Skeletal muscle cell (primary cell): ENCODE results near the gene P2RY13.

Source experiments
- DNase-seq: peaks from one replicate; pipeline ENCODE4 v3.0.0-alpha.2; 2010; ENCODE audit warnings: low read depth
- H3K4me3 ChIP-seq: 2 replicates; pipeline ENCODE4 v1.5.1; 2011; ENCODE audit warnings: low read depth, mild to moderate bottlenecking, control low read depth, low read length, moderate library complexity

Gene P2RY13

GRCh38 chr3:151329363-151329762, at the start of gene P2RY13:
P2RY13 (minus strand) TSS chr3:151329549; CDS start chr3:151329528, 21 bp downstream.
- H3K4me3 ChIP-seq: no peak within 1 kb of the TSS
- no peak for DNase-seq

DNA sequence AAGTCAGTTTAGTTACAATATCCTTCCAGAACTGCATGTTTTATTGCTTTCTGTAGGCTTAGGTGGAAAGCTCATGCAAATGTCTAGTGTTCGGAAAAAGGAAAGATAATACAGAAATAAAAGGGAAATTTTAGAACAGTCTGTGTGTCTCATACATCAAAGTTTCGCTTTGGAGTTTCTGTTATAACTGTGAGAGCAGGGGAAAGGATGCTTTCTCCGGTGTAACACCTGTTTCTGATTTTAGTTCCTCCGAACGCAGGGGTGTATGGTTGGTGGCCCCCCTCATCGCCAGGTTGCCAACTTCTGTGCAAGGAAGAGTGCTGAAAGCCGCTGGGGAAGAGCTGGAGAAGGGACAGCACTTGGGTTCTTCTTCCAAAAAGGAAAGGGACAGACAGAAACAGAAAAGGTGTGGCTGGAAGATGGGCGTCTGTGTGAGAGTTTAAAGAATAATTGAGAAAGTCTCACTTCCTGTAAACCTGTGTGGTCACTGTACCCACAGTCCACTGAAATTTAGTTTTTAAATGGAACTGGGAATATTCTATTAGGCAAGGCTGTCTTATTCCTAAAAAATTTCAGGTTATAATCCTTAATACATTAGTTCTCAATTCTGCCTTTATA, 48.5 kb upstream of the P2RY13 start:
- no peak for DNase-seq
- no peak overlapping the region for H3K4me3 ChIP-seq

DNA sequence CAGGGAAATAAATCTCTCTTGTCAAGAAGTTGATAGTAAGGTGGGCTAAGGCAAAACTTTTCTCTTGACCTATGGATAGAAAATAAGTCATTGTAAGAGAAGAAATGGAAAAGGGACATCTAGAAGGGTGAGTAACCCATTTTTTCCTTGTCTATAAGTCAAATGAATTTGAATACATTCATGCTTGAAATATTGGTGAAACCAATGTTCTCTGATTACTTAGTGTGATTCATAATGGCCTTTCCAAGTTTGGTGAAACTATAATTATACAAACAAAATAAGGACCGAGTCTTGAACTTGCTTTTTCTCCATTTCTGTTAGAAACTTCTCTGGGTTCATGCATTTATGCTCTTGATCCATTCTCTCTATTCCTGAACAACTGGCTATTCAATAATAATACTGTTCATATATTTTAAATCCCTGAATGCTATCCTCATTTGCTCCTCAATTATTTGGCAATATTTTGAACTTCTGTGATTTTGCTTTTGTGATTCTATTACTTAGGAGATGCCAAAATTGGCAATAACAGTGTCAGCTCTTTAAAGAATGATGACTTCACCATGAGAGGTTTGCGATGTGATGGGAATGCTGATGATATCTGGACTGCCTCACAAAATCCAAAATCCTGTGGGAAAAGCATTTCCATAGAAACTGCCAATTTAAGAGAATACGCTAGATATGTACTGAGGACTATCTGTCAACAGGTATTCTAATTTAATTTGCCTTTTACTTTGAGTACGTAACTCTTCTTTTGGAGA, 42.9 kb upstream of the P2RY13 start:
- DNase-seq: no peak
- no peak overlapping the region for H3K4me3 ChIP-seq

DNA sequence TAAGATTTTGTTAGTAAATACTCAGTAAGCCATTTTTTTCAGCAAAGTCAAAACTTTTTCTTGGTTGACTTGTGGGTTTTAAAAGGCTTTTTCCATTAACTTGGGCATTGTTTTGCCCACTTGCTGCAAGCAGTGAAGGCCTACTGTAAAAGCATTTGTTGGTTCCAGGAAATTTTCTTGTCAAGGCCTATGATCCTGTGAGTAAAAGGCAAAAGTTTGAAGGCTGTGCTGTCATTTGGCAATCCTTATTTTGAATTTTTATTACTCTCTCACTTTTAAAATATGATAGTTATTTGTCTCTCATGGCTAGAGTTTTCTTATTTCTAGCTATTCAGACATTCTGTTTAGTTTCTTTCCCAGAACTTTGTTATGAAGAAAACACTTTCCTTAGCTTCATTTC, 42.2 kb upstream of the P2RY13 start:
- DNase-seq: no peak
- no peak overlapping the region for H3K4me3 ChIP-seq

DNA sequence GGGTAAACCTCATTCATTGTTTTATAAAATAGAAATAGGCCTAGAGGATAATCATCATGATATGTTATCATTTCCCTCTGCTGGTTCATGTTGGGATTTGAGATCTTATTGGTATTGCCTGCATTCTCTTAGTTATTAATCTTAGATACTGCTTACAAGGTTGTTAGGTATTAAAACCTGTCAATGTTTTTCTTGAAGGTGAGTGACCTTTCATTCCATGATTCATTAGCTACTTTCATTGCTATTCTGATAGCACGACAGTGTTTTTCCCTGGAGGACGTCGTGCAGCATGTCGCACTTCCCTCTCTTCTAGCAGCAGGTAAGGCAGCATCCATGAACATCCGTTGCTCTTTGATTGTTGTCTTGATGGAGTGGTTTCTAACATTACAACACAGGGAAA, 38.1 kb upstream of the P2RY13 start:
- H3K4me3 ChIP-seq: no peak overlapping the region
- DNase-seq: no peak

DNA sequence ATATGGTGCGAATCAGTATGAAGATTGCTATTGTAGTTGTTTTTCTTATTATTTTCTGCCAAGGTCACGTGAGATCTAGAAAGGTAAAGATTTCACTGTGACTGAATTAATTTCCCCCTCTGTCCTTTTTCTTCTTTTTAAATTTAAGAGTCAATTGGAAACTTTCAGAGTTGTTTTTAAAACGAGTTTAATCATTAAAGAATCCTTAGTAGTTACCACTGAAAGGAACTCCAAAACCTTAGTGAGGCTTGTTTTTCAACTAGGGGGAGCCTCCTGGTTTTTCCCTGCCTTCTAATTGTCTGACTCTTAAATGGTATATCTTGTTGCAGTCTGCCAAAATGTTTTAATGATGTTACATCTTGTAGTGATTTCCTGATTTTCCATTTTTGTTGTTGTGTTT, 37.6 kb upstream of the P2RY13 start:
- no peak for DNase-seq
- H3K4me3 ChIP-seq: no peak overlapping the region

- H3K4me3 ChIP-seq: no peak overlapping the region
- no peak for DNase-seq
These were observed 33.4 kb upstream of the P2RY13 start for GRCh38 chr3:151362751-151363174.

GRCh38 chr3:151357463-151357850, 28.1 kb upstream of the P2RY13 start:
- H3K4me3 ChIP-seq: no peak overlapping the region
- no peak for DNase-seq

GRCh38 chr3:151356794-151357462, 27.6 kb upstream of the P2RY13 start:
- no peak overlapping the region for H3K4me3 ChIP-seq
- no peak for DNase-seq

DNA sequence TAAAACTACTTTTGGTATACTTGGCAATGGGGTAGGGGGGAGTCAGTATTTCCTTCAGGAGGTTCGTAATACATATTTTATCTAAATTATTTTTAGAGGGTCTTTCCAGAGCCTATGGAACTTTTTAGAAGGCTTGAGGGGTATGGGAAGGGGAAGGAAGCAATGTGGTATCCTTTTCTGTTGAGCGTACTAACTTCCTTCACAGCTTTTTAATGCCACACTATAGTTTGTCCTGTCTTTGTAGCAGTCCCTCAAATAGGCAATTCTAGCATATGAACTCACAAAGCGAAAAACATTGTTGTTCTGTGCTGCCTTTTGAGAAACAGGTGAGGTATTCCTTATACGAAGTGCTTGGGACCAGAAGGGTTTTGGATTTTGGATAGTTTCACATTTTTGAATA, 22.3 kb upstream of the P2RY13 start:
- no peak for DNase-seq
- no peak overlapping the region for H3K4me3 ChIP-seq

- no peak overlapping the region for H3K4me3 ChIP-seq
- no peak for DNase-seq
These were observed 21.9 kb upstream of the P2RY13 start for GRCh38 chr3:151351219-151351618.

DNA sequence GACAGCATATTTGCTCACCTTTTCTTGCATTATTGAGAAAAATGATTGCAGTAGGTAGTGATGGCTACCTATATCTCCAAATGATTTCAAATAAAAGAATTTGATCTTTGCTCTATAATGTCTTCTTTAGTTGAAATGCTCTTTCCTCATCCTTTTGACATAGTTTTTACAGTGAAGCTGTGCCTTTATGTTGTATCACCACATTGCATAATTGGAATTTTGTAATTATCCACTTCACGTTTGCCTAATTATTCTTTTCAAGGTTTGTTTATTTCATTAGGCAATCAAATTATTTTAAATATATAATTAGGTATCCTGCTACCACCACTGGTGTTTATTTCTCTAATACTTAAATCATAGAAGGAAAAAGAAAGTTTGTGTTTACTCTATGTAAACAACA, 21.3 kb upstream of the P2RY13 start:
- DNase-seq: no peak
- H3K4me3 ChIP-seq: no peak overlapping the region

- no peak for DNase-seq
- no peak overlapping the region for H3K4me3 ChIP-seq
These were observed 18.1 kb upstream of the P2RY13 start for GRCh38 chr3:151347432-151347831.

GRCh38 chr3:151346292-151346691, 16.9 kb upstream of the P2RY13 start:
- DNase-seq: no peak

GRCh38 chr3:151345859-151346258, 16.5 kb upstream of the P2RY13 start:
- DNase-seq: peak; percentile 37
- no peak overlapping the region for H3K4me3 ChIP-seq

More at GRCh38 chr3:151346292-151346691, 16.9 kb upstream of the P2RY13 start:
- no peak overlapping the region for H3K4me3 ChIP-seq

DNA sequence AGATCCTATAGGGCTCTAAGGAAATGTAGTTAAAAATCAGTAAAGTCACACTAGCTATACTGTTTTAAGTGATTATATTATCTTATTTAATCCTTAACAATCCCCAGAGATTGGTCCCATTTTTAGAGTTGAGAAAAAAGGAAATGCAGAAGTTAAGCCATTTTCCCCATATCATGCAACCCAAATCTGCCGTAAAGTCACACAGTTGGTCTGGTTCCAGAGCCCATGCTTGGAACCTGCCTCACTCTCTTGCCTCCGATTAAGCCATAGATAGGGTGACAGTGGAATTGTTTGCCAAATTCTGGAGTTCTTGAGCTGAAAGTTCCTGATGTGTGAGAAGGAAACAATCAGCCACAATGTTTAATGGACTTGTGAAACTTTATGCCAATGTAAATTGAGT, 2.3 kb upstream of the P2RY13 start:
- H3K4me3 ChIP-seq: no peak overlapping the region
- no peak for DNase-seq

DNA sequence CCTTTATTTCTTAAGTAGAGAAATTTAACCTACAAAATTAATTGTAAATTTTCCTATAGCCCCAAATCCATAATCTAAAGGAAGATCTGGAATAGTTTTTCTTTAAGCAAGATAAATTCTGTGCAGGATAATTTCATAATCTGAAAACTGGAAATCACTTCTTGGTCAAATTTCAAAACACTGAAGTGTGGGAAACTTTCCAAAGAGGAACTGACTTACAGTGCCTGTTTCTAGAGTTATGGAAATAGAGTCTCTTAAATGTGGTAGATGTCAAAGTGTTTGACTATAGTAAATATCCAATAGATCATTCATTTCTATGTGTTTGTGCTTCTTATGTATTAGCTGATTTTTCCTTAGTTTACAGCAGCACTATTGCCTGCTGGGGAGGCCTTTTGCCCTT, 1.6 kb upstream of the P2RY13 start:
- DNase-seq: no peak
- no peak overlapping the region for H3K4me3 ChIP-seq

DNA sequence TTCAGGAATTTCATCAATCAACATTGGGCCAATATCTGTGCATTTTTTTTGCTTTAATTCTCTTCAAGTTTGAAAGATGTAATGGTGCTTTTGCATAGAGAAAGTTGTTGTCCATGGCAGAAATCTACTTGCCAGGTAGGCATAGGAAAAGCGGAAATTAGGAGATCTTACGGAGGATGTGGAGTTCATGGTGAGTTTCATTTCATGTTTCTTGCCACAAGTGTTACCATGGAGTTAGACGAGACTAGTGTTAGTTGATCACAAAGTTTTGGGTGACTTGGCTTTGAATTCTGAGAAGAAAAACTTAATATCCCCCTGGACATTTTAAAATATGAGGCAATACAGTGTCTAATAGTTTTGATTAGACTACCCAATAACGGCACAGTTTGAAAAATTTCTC, 1.0 kb upstream of the P2RY13 start:
- no peak for DNase-seq
- H3K4me3 ChIP-seq: no peak overlapping the region

DNA sequence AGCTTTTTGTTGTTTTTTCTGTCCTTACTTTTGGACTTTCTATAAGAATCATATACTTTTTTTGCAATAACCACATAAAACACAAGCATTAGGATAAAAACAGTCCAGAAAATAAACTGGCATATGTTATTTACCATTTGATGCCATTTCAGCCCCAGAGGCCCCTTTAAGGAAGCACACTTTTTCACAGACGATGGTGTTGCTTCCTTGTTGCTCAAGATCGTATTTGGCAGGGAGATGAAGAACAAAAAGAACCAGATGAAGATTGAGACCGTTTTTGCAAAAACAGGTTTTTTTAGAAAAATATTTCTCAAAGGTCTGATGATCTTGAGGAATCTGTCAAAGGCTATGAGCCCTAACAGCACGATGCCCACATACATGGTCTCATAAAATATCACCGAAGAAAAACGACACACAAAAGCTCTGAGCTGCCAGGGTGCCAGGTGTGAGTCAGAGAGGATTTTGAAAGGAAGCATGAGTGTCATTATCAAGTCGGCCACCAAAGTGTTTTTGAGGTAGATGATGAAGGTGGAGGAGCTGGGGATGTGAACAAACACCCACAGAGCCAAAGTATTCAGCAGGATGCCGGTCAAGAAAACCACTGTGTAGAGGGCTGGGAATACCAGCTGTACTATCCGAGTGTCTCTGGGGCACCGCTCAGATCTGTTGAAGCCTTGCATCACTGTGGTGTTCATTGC, 902 bp downstream of the P2RY13 start:
- H3K4me3 ChIP-seq: no peak overlapping the region
- no peak for DNase-seq

- DNase-seq: no peak
- H3K4me3 ChIP-seq: no peak overlapping the region
These were observed 1.7 kb downstream of the P2RY13 start for GRCh38 chr3:151327571-151328198.
